ENCODE data around the gene SPEM3. TPM values are rescaled to one million over a fixed set of nuclear protein-coding genes. Genes with fewer than 3 reads are reported as not detected.

SPEM3 gene
- total and polyA plus RNA-seq, 2 of the 13 experiments (the other 11 are each of a cell fraction or from before 2014, with no cell fraction given) = not detected

DNA sequence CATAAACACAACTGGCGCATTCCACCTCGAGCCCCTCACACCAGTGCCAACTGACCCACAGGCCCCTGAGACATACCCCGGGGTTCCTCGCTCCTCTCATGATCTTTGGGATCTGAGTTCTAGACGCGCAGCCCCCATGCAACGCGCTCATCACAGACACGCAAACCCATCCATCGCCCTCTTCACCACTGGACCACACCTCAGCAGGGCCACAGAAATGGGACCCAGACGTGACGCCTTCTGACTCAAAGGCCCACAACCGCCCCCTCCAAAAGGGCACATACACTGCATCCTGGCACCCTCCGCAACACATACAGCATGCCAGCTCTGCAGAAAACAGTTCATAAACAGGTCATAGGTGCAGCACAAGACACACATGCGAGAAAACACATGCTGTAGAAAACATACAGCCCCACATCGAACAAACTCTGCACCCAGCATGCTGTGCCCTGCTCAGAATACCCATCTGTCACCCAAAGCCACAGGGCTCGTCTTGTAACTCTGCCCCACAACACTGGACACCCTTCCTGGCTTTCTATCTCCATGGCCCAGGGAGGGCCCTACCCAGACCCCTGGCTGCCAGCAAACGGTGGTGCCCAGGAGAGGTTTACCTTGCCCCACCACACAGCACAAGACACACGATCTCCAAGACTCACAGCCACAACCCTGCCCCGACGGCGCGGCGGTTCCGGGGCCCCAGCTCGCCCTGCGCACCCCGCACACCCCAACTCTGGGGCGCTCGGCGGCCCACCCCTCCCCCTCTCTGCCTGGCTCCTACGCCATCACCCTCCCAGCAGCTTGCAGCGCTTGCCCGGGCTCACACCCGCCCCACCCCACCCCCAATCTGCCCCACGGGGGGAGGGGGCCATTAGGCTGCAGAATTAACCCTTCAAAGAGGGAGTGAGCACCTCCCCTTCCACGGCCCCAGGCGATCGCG, 49.9 kb downstream of the SPEM3 start (continued):
- TF ChIP-seq RNF2 (conservative IDR thresholded peaks at IDR 0.05; ENCODE audit: low read depth) (no peak), ZNF331 (CRISPR knock-in tag; IDR thresholded peaks at IDR 0.05) (no peak), AKAP8 (CRISPR knock-in tag; IDR thresholded peaks at IDR 0.05) (no peak; the same call in 1 of the 2 replicates), ATRX (CRISPR knock-in tag; IDR thresholded peaks at IDR 0.05; ENCODE audit: borderline replicate concordance) (no peak), NFKBIZ (CRISPR knock-in tag; IDR thresholded peaks at IDR 0.05) (no peak), ZNF547 (CRISPR knock-in tag; IDR thresholded peaks at IDR 0.05) (0 out of 2 replicates have a peak, but pooled peaks have one; percentile 24), ZNF629 (CRISPR knock-in tag; conservative IDR thresholded peaks at IDR 0.05) (no peak), TEAD2 (CRISPR knock-in tag; IDR thresholded peaks at IDR 0.05) (no peak), ARNTL (CRISPR knock-in tag; IDR thresholded peaks at IDR 0.05) (no peak), KDM3A (CRISPR knock-in tag; IDR thresholded peaks at IDR 0.05; ENCODE audit: low read depth) (no peak), TCF7 (IDR thresholded peaks at IDR 0.05; ENCODE audit: low read depth) (no peak), CBFB (CRISPR knock-in tag; IDR thresholded peaks at IDR 0.05) (no peak), SALL2 (CRISPR knock-in tag; IDR thresholded peaks at IDR 0.05) (no peak), SAFB2 (CRISPR knock-in tag; IDR thresholded peaks at IDR 0.05; ENCODE audit: borderline replicate concordance, low read depth) (no peak), HDAC6 (IDR thresholded peaks at IDR 0.05; ENCODE audit: low read depth, low read length) (no peak), HNF4G (IDR thresholded peaks at IDR 0.05; ENCODE audit: borderline replicate concordance, low read depth, low read length) (no peak), HNF4G (CRISPR knock-in tag; IDR thresholded peaks at IDR 0.05; ENCODE audit: borderline replicate concordance, low read depth) (no peak), NCOA2 (CRISPR knock-in tag; IDR thresholded peaks at IDR 0.05) (no peak), TFAP4 (IDR thresholded peaks at IDR 0.05; ENCODE audit: borderline replicate concordance, low read depth) (no peak), SRSF1 (optimal IDR thresholded peaks at IDR 0.05; ENCODE audit: low read depth, low read length) (no peak), THAP11 (CRISPR knock-in tag; IDR thresholded peaks at IDR 0.05) (0 out of 2 replicates have a peak, but pooled peaks have one; percentile 8), ATF4 (CRISPR knock-in tag; IDR thresholded peaks at IDR 0.05) (no peak), KLF6 (CRISPR knock-in tag; IDR thresholded peaks at IDR 0.05) (no peak)
- TF ChIP-seq, protein P1, sequence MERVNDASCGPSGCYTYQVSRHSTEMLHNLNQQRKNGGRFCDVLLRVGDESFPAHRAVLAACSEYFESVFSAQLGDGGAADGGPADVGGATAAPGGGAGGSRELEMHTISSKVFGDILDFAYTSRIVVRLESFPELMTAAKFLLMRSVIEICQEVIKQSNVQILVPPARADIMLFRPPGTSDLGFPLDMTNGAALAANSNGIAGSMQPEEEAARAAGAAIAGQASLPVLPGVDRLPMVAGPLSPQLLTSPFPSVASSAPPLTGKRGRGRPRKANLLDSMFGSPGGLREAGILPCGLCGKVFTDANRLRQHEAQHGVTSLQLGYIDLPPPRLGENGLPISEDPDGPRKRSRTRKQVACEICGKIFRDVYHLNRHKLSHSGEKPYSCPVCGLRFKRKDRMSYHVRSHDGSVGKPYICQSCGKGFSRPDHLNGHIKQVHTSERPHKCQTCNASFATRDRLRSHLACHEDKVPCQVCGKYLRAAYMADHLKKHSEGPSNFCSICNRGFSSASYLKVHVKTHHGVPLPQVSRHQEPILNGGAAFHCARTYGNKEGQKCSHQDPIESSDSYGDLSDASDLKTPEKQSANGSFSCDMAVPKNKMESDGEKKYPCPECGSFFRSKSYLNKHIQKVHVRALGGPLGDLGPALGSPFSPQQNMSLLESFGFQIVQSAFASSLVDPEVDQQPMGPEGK (CRISPR knock-in tag; IDR thresholded peaks at IDR 0.05) = peak; percentile 69; the same call in 1 of the 2 replicates
- TF ChIP-seq, protein P2, sequence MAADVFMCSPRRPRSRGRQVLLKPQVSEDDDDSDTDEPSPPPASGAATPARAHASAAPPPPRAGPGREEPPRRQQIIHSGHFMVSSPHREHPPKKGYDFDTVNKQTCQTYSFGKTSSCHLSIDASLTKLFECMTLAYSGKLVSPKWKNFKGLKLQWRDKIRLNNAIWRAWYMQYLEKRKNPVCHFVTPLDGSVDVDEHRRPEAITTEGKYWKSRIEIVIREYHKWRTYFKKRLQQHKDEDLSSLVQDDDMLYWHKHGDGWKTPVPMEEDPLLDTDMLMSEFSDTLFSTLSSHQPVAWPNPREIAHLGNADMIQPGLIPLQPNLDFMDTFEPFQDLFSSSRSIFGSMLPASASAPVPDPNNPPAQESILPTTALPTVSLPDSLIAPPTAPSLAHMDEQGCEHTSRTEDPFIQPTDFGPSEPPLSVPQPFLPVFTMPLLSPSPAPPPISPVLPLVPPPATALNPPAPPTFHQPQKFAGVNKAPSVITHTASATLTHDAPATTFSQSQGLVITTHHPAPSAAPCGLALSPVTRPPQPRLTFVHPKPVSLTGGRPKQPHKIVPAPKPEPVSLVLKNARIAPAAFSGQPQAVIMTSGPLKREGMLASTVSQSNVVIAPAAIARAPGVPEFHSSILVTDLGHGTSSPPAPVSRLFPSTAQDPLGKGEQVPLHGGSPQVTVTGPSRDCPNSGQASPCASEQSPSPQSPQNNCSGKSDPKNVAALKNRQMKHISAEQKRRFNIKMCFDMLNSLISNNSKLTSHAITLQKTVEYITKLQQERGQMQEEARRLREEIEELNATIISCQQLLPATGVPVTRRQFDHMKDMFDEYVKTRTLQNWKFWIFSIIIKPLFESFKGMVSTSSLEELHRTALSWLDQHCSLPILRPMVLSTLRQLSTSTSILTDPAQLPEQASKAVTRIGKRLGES (CRISPR knock-in tag; IDR thresholded peaks at IDR 0.05; ENCODE audit: borderline replicate concordance) = no peak

All from HepG2 (cell line).